NT2/D1 (cell line): ENCODE measurements around the gene SLMAP.

ENCODE experiments used
- SUZ12 ChIP-seq: IDR thresholded peaks from 2 replicates; pipeline ENCODE4 v1.6.1; 2011; ENCODE audit not compliant: insufficient read length, insufficient read depth; ENCODE audit errors: extremely low read depth
- YY1 ChIP-seq: IDR thresholded peaks from 2 replicates; pipeline ENCODE4 v1.6.1; 2011; ENCODE audit not compliant: insufficient read length, insufficient read depth
- ZNF274 ChIP-seq: IDR thresholded peaks from 2 replicates; pipeline ENCODE4 v1.6.1; 2011; ENCODE audit warnings: mild to moderate bottlenecking, low read depth, low read length

- no peak for TF ChIP-seq SUZ12
- TF ChIP-seq ZNF274 = no peak
- TF ChIP-seq YY1 = no peak
Observed at GRCh38 chr3:57826245-57826951, 70.3 kb downstream of the SLMAP start.
